ENCODE measurements around the gene SPATA2L.
"Not testable (repeated sequence)": the region's sequence is repeated elsewhere in the genome, so short reads cannot be mapped to it uniquely, and the experiment has no call there.

Gene SPATA2L

DNA sequence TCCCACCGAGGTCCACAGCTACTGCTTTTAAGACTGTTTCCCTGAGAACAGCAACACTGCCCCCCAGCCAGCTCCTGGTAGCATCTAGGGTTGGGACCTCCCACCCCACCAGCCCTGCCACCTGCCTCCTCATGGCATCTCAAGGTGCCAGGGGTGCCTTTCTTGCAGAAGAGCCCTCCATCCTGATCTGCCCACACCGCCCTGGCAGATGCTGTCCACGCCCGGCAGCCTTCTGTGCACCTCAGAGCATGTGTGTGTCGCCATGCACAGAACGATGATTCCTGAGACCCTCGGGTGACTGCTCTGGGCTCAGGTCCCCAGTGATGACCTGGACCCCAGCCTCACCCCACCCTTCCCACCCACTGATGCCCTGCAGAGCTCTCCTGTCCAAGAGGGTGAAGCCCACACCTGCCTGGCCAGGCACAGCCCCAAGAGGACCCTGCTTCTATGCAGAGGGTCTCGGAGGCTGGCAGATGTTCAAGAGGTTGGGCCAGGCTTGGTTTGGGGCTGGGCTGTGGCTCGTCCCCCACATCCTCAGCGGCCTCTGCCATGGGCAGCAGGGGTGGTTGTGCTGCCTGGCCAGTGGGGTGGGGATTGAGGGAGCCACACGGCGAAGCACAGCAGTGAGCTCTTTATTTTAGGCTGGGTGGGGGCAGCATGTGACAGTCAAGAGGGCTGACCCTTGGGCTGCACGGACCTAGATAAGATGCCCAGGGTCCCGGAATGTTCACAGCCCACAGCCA is 5.2 kb upstream of the SPATA2L start:
- no peak for FAIRE-seq

DNA sequence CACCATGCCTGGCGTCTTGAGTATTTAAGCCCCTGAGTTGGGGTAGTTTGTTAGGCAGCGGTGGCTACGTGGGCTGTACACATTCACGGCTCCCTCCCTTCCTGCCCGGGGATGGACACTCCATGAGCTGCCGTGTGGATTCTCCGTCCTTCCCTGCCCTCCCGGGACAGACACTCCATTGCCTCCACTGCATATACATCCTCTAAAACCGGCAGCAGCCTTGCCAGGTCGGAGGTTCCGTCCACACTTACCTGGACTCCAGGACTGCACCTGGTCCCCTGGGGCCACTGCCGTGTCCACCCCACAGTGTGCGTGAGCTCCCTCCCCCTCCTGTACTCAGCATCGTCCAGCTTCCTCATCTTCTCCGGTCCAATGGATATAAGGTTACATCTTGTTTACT is 3.5 kb upstream of the SPATA2L start:
- FAIRE-seq, result no peak

GRCh38 chr16:89704281-89704680 is 2.8 kb upstream of the SPATA2L start:
- FAIRE-seq, result no peak

DNA sequence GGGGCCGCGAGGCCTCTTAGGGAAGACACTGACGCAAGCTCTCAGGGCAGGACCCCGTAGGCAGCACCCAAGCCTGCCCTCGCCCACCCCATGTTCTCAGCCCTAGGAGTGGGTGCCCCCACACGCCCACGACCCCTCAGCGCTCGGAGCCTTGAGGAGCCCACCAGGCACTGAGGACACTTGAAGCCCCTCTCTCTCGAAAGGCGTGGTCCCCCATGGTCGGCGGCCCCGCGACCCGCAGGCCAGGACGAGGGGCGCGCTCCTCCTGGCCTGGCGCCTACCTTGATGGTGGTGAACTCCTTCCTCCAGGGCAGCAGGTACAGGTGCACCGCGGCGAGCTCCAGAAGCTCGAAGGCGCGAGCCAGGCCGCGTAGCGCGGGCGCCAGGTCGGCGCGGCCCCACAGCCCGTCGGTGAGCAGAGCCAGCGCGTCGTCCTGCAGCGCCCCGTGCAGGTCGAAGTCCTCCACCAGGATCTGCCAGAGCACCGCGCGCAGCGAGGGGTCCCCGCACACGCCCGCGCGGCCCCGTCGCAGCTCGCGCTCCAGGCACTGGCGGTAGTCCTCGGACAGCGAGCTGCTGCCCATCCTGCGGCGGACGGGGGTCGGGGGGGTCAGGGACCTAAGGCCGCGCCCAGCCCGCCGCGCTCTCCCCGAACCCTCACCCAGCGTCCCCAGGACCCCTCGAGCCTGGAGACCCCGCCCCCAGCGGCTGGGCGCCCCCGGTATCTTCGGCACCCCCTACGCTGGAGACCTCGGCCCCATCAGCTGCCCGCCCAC is 668 bp downstream of the SPATA2L start:
- no peak for FAIRE-seq

- FAIRE-seq, result peak; percentile 96
Observed at GRCh38 chr16:89700100-89700648, 1.3 kb downstream of the SPATA2L start.

DNA sequence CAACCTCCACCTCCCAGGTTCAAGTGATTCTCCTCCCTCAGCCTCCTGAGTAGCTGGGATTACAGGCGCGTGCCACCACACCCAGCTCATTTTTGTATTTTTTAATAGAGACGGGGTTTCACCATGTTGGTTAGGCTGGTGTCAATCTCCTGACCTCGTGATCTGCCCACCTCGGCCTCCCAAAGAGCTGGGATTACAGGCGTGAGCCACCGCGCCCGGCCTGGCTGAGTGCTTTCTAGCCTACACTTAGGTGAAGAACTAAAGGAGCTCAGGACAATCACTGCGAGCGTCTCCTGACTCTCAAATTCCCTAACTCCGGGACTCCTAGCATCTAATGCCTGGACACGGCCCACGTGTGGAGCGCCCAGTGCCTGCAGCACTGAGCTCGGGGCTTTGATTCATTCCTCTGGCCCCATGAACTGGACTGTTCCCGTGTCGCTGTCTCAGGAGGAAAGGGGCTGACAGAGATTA is 1.8 kb downstream of the SPATA2L start:
- not testable (repeated sequence) for FAIRE-seq

DNA sequence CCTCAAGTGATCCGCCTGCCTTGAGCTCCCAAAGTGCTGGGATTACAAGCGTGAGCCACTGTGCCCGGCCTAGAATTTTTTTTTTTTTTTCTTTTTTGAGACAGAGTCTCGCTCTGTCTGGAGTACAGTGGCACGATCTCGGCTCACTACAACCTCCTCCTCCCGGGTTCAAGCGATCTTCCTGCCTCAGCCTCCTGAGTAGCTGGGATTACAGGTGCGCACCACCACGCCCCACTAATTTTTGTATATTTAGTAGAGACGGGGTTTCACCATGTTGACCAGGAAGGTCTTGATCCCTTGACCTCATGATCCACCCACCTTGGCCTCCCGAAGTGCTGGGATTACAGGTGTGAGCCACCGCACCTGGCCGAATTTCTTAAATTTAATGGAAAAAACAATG is 2.8 kb downstream of the SPATA2L start:
- not testable (repeated sequence) for FAIRE-seq

DNA sequence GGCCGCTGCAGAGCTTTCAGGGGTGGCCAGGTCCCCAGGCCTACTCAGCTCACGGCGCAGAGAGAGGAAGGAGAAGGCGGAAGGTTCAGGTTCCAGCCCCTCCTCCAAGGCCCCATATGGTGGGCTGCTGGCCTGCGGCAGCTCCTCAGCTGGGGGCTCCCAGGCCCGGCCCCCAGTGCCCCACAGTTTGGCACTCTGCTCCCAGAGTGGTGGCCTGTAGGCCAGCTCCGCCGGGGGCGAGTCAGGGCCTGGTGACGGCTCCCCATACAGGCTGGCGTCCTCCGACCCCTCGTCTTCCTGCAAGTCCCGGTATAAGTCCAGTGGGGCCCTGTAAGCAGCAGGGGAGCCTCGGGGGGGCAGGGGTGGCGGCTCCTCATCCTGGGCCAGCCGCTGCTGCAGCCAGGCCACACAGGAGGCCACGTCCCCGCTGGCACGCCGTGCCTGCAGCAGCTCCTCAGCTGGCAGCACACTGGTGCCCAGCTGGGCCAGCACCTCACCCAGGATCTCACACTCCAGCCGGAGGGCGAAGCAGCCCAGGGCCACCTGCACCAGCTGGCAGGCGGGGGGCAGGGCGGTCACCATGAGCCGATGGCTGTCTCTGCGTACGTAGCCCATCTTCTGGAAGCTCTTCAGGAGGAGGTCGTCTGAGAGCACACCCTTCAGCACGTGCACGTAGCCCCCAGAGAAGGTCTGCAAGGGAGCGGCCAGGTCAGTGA is 3.7 kb downstream of the SPATA2L start:
- FAIRE-seq, result no peak

GRCh38 chr16:89697161-89697615 is 4.3 kb downstream of the SPATA2L start:
- FAIRE-seq, result no peak

- FAIRE-seq, result no peak
Observed at GRCh38 chr16:89696670-89697128, 4.8 kb downstream of the SPATA2L start.

GRCh38 chr16:89695875-89696669 is 5.4 kb downstream of the SPATA2L start:
- FAIRE-seq, result no peak

DNA sequence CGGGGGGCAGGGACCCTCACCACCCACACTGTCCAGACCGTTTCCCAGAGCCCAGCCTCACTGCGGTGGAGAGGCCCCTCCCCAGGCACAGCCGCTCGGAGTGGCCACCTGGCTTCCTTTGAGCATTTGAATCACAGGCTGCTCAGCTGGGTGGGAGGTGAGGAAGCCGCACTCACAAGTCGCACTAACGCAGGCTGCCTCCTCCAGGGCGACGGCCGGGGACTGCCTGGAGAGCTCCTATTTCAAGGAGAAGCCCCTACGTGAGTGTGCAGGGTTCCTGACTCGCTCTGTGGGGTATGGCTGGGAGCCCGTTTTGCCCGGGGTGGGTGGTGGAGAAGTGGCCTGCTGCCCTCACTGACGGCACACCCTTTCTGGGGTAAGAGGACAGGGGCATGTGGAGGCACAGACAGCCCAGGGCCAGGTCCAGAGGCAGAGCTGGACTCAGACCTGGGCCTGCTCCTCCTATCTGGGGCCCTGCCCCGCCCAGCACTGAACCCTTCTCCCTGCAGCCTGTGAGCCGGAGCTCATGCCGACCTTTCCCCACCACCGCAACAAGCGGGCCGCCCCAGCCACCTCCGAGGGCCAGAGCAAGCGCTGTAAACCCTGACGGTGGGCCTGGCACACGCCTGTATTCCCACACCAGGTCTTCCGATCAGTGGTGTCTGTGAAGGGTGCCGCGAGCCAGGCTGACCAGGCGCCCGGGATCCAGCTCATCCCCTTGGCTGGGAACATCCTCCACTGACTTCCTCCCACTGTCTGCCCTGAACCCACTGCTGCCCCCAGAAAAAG is 6.2 kb downstream of the SPATA2L start:
- FAIRE-seq, result no peak

GRCh38 chr16:89694784-89695085 is 6.8 kb downstream of the SPATA2L start:
- not testable (repeated sequence) for FAIRE-seq

DNA sequence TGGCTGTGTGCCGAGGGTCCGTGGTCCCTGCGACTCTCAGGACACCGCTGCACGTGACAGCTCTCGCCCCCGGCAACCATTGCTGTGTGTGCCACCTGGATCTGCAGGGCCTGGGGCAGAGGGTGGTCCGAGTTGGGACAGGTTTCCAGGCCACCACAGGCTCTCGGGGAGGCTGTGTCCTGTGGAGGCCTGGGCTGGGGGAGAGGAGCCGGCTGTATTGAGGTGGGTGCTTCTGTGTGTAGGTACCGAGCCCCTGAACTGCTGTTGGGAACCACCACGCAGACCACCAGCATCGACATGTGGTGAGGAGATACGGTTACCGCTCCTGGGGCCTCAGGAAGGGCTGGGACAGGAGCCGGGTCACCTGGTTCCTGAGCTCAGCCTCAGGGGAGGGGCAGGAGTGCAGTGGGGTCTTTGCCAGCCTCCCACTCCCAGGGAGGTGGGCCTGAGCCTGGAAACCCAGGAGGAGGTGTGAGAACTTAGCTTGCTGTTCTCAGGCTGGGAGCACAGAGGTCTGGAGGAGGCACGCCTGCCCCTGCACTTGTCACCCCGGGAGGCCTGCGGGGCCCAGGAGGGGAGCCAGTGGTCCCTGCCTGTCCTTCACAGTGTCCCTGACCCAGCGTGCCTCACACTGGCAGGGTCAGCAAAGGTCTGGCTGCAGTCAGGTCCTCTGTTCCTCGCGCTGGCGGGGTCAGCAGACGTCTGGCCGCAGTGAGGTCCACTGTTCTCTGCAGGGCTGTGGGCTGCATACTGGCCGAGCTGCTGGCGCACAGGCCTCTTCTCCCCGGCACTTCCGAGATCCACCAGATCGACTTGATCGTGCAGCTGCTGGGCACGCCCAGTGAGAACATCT is 7.3 kb downstream of the SPATA2L start:
- no peak for FAIRE-seq

GRCh38 chr16:89693289-89693731 is 8.2 kb downstream of the SPATA2L start:
- FAIRE-seq, result no peak

- FAIRE-seq, result no peak
Observed at GRCh38 chr16:89691986-89692569, 9.4 kb downstream of the SPATA2L start.

GRCh38 chr16:89691231-89691985 is 10.1 kb downstream of the SPATA2L start:
- FAIRE-seq, result no peak

GRCh38 chr16:89690392-89690901 is 11.1 kb downstream of the SPATA2L start:
- FAIRE-seq, result no peak

DNA sequence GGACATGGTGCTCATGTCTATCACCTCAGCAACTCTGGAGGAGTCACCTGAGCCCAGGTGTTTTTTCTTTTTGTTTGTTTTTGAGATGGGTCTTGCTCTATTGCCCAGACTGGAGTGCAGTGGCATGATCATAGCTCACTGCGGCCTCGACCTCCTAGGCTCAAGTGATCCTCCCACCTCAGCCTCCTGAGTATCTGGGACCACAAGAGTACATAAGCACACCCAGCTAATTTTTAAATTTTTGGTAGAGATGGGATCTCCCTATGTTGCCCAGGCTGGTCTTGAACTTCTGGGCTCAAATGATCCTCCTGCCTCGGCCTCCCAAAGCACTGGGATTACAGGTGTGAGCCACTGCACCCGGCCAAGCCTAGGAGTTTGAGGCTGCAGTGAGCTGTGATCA is 11.9 kb downstream of the SPATA2L start:
- not testable (repeated sequence) for FAIRE-seq

Measured in endometrium (tissue), 2 donors.